Brain microvascular endothelial cell (primary cell): ENCODE results near the gene CUEDC2.

ENCODE experiments used
- DNase-seq: peaks from one replicate; pipeline ENCODE4 v3.0.0-alpha.2; 2020
- H3K27ac ChIP-seq: fragments of 250-450 bp; sonication (Bioruptor Pico); 2 replicates; pipeline ENCODE4 v1.5.1; 2020; ENCODE audit warnings: mild to moderate bottlenecking, moderate library complexity
- H3K27me3 ChIP-seq: fragments of 250-450 bp; sonication (Bioruptor Pico); replicated peaks from 2 replicates; pipeline ENCODE4 v1.5.1; 2020; ENCODE audit warnings: mild to moderate bottlenecking
- H3K36me3 ChIP-seq: fragments of 250-450 bp; sonication (Bioruptor Pico); replicated peaks from 2 replicates; pipeline ENCODE4 v1.5.1; 2020; ENCODE audit warnings: mild to moderate bottlenecking
- H3K4me3 ChIP-seq: 2 replicates; pipeline ENCODE4 v1.5.1; 2011; ENCODE audit warnings: low read depth, mild to moderate bottlenecking, control low read depth, low read length, moderate library complexity
- in situ Hi-C: cut with HindIII; loops from 2 replicates; pipeline ENCODE4 v1.10.0; 2017; ENCODE audit warnings: low sequenced_read_pairs, low pct_ligation_motif_present
- TF ChIP-seq, protein P1 (sequence below): IDR thresholded peaks from 2 replicates; pipeline ENCODE4 v1.5.1; 2011; ENCODE audit warnings: low read depth, mild to moderate bottlenecking, moderate library complexity, low read length, control low read depth, inconsistent platforms; ENCODE audit errors: missing control alignments

The CUEDC2 gene

DNA sequence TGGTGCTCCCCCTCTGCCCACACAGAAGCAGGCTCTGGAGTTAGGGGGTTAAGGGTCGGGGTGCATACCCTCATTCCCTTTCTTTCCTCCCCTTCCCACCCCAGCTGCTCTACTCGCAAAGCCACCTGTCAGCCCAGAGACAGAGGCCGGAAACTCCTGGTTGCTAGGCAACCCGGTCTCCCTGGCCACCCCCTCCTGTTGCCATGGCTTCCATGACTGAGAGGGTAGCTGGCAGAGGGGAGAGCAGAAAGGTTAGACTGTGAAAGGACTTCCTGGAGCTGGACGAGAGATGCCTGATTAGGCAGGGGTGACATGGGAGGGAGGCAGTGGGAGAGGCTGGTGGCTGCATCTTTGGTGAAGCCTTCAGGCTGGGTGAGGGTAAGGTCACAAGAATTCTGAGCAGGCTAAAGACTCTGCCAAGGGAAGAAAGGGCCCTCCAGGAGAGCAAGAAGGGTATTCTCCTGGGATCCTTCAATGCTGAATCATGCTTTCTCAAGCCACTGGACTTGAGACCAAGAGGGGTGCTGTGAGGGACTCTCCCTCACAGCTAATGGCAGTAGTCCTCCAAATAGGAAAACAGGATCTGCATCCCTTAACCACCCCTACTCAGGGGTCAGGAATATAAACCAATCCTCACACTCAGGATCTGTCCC, 19.2 kb downstream of the CUEDC2 start:
- in situ Hi-C loops = no loop called here
- Histone ChIP-seq H3K4me3 (no peak overlapping the region), H3K36me3 (no peaks in the 10 kb centered on the region), H3K27me3 (peaks cover 26% of the 10 kb centered on the region), H3K27ac (no peak overlapping the region)
- TF ChIP-seq, protein P1, sequence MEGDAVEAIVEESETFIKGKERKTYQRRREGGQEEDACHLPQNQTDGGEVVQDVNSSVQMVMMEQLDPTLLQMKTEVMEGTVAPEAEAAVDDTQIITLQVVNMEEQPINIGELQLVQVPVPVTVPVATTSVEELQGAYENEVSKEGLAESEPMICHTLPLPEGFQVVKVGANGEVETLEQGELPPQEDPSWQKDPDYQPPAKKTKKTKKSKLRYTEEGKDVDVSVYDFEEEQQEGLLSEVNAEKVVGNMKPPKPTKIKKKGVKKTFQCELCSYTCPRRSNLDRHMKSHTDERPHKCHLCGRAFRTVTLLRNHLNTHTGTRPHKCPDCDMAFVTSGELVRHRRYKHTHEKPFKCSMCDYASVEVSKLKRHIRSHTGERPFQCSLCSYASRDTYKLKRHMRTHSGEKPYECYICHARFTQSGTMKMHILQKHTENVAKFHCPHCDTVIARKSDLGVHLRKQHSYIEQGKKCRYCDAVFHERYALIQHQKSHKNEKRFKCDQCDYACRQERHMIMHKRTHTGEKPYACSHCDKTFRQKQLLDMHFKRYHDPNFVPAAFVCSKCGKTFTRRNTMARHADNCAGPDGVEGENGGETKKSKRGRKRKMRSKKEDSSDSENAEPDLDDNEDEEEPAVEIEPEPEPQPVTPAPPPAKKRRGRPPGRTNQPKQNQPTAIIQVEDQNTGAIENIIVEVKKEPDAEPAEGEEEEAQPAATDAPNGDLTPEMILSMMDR = no peak
- no peak for DNase-seq

DNA sequence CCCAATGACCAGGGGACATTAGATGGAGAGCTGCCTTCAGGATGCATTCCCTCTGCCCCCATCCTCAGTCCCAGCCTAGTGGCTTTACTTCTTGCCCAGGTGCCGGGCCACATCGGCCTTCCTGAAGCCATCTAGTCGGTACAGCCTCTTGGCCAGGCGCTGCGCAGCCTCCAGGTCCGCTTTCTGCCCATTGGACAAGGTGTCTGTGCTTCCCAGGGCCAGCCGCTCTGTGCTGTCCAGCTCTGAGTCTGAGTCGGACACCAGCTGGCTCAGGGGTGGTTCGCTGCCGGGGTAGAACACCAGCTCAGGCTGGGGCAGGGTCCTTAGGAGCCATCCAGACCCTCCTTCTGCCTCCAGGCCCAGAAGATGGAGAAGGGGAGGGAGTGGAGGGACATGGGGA, 20.1 kb downstream of the CUEDC2 start:
- Histone ChIP-seq H3K27ac (no peak overlapping the region), H3K36me3 (no peaks in the 10 kb centered on the region), H3K27me3 (peaks cover 26% of the 10 kb centered on the region), H3K4me3 (no peak overlapping the region)
- in situ Hi-C loops = no loop called here
- no peak for DNase-seq
- TF ChIP-seq, protein P1 = no peak

DNA sequence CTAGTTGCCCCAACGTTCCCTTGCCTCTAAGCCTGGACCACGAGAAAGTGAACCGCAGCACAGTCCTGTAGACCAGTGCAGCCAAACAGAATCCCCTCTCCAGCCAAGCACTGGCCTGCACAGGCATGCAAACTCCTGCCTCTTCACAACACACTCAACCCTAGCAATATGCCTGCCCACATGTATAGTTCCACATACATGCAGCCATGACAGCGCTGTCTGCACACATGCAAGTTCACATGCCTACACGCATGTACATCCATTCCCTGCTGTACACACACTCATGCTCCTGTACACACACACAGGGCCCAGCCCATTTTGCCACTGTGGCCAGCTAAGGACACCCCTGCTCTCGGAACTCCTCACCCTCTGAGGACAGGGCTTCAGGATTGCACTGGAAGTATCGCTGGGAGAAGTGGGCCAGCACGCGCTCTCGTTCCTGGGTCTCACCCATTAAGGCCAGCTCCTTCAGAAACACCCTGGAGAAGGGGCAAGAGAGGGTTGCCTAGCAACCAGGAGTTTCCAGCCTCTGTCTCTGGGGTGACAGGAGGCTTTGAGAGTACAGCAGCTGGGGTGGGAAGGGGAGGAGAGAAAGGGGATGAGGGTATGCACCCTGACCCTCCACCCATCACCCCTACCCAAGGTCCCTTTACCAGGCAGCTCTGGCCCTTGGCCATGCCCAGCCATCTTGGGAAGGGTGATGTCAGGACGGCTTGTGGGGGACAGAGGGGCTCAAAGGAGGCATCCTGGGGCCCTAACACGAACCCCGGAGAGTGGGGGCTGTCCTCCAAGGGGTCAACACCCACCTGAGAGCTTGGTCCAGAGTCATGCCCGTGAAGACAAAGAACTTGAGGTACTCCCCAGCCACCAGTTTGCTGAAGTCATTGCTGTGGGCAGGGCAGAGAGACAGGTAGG, 20.8 kb downstream of the CUEDC2 start:
- no peak overlapping the region for H3K4me3 ChIP-seq
- H3K27me3 ChIP-seq = peaks cover 26% of the 10 kb centered on the region
- DNase-seq = no peak
- TF ChIP-seq, protein P1 = no peak
- in situ Hi-C loops = no loop called here
- H3K27ac ChIP-seq = no peak overlapping the region
- no peaks in the 10 kb centered on the region for H3K36me3 ChIP-seq

DNA sequence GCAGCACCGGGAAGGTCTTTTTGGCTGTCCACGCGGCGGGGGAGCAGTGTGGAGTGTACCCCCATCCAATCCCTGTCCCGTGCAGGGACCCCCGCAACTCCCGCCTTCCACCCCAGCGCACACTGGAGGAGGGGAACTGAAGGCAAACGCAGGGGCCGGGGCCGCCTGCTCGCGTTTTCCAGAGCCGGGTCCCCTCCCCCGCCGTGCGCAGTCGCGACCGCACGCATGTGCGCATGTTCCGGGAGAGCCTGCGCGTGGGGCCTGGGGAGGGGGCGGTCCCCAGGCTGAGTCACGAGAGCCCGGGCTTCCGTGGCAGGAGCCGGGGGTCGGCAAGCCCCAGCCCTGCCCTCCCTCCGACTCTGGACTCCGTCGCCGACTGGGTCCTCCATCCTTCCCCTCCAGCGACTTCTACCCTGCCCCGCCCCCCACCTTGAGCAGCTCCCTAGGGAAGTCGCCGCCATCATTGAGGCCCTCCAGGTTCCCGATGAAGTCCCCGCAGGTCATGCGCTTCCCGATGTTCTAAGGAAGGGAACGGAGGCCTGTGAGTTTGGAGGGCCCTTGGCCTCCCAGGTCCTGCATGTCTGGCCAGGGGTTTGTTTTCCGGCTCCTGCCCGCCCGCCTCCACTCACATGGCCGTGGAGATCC, 21.8 kb downstream of the CUEDC2 start:
- no peaks in the 10 kb centered on the region for H3K36me3 ChIP-seq
- peak overlapping the region; percentile 49 for H3K4me3 ChIP-seq
- H3K27ac ChIP-seq = no peak overlapping the region
- TF ChIP-seq, protein P1 = no peak
- no peak for DNase-seq
- peaks cover 26% of the 10 kb centered on the region for H3K27me3 ChIP-seq
- in situ Hi-C loops = no loop called here

DNA sequence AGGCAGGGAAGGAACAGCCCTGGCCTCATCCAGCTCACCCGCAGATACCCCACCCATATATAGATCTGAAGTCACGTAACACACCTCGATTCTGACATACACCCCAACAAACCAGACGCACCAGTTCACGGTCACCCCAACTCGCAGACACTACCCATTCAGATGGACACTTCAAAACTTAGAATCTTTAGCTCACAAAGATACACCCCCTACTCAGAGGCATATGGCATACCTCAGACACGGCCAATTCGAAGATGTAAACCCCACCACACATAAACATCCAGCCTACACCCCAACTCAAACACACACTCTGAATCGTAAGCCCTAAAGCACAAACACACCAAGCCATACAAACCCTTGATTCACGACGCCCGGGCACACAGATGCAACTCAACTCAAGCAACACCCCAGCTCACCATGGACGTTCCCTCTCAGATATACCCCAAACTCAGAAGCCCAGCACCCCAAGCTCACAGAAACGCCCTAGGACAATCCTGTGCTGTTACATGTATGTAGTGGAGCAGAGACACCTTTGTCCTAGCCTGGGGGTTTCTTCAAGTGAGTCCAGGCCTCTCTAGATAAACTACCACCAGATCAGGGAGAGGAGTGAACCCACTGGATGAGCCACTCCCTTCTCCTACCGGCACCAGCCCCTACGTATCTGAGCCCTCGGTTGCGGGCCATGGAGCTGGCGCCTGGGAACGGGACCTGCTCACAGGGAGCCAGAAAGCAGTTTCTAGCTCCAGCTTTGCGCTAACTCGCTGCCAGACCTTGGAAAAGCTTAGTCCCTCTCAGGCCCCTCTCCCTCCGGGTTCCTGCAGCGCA, 22.6 kb downstream of the CUEDC2 start:
- DNase-seq = no peak
- in situ Hi-C loops = no loop called here
- H3K27ac ChIP-seq = no peak overlapping the region
- peak overlapping the region; percentile 49 for H3K4me3 ChIP-seq
- TF ChIP-seq, protein P1 = no peak
- H3K36me3 ChIP-seq = no peaks in the 10 kb centered on the region
- peaks cover 26% of the 10 kb centered on the region for H3K27me3 ChIP-seq
